Activated T-cell treated with anti-CD3 and anti-CD28 coated beads, Interleukin-2, amount 50 U/mL, for 48 hours (primary cell): ENCODE measurements around the gene BRPF1.

Source experiments
- DNase-seq, 2 experiments: peaks; one replicate each; pipeline ENCODE4 v3.0.0-alpha.2; 2020

Gene BRPF1

GRCh38 chr3:9732740-9733115, 1.2 kb downstream of the BRPF1 start:
- DNase-seq = no peak

GRCh38 chr3:9736831-9737230, 5.3 kb downstream of the BRPF1 start:
- no peak for DNase-seq

GRCh38 chr3:9739181-9739580, 7.6 kb downstream of the BRPF1 start:
- DNase-seq = no peak

- DNase-seq = no peak
Observed at GRCh38 chr3:9742560-9742959, 11.0 kb downstream of the BRPF1 start.

GRCh38 chr3:9743548-9743947, 12.0 kb downstream of the BRPF1 start:
- no peak for DNase-seq

GRCh38 chr3:9744162-9744561, 12.6 kb downstream of the BRPF1 start:
- no peak for DNase-seq

GRCh38 chr3:9745521-9745920, 14.0 kb downstream of the BRPF1 start:
- DNase-seq = no peak

GRCh38 chr3:9746330-9746729, 14.8 kb downstream of the BRPF1 start:
- peak in 1 of 2 experiments; percentile 51 for DNase-seq

GRCh38 chr3:9747267-9747666, 15.7 kb downstream of the BRPF1 start:
- no peak for DNase-seq

- DNase-seq = no peak
Observed at GRCh38 chr3:9748031-9748430, 16.5 kb downstream of the BRPF1 start.

- DNase-seq = no peak
Observed at GRCh38 chr3:9749296-9749644, 17.7 kb downstream of the BRPF1 start.

GRCh38 chr3:9749645-9750555, 18.4 kb downstream of the BRPF1 start, which contains the start of gene OGG1:
TSS of gene OGG1 (plus strand) at chr3:9749952. CDS start at chr3:9750287, 335 bp downstream.
- peak; percentile 97 to 98 for DNase-seq

GRCh38 chr3:9750556-9751411, 19.2 kb downstream of the BRPF1 start:
- peak in 1 of 2 experiments; percentile 44 for DNase-seq

GRCh38 chr3:9754678-9755077, 23.1 kb downstream of the BRPF1 start:
- DNase-seq = no peak

- DNase-seq = no peak
Observed at GRCh38 chr3:9757427-9757826, 25.9 kb downstream of the BRPF1 start.

GRCh38 chr3:9760779-9761505, 29.4 kb downstream of the BRPF1 start:
- DNase-seq = no peak

GRCh38 chr3:9761919-9762318, 30.4 kb downstream of the BRPF1 start:
- no peak for DNase-seq

- no peak for DNase-seq
Observed at GRCh38 chr3:9762871-9763270, 31.3 kb downstream of the BRPF1 start.

GRCh38 chr3:9765865-9766264, 34.3 kb downstream of the BRPF1 start:
- no peak for DNase-seq

GRCh38 chr3:9767418-9767817, 35.9 kb downstream of the BRPF1 start:
- DNase-seq = no peak

GRCh38 chr3:9768141-9768775, 36.7 kb downstream of the BRPF1 start:
- no peak for DNase-seq

- DNase-seq = no peak
Observed at GRCh38 chr3:9769012-9769411, 37.5 kb downstream of the BRPF1 start.
